ENCODE measurements around the gene CIB2.

The CIB2 gene

DNA sequence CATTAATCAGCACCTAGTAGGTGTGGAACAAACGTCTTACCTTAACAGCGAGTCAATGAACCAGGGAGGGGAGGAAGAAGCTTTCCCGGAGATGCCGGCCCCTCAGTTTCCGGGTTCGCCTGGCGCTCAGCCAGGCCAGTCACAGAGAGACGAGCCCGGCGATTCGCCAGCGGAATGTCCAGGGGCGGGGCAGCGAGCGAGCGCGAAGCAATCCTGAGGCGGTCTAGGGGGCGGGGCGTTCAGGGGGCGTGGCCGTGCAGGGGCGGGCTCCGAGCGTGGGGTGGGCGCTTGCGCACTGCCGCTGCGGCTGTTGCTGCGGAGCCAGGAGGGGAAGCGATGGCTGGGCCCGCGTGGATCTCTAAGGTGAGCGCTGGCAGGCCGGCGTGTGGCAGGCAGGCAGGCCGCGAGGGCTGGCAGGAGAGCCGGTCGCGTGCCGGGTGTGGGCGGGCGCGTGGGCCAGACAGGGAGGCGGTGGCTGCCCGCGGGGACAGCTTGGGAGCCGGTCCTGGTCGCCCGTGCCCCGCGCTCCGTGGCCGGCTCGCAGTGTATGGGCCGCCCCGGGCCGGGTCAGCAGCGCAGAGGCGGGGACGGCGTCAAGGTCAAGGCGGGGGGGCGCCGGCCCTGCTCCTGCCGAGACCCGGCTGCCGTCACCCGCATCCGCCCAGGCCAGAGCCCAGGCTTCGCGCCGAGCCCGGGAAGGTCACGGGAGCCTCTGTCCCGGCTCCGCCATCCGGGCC is 18.0 kb upstream of the CIB2 start, which contains the start of gene IDH3A:
TSS of gene IDH3A (plus strand) at position 295 of the 737 bp plus-strand sequence. CDS start at position 337, 42 bp downstream.
- H3K4me3 ChIP-seq (ENCODE audit: low read depth, low read length): peak within 1 kb of the TSS; percentile 78
- TF ChIP-seq, protein P1, sequence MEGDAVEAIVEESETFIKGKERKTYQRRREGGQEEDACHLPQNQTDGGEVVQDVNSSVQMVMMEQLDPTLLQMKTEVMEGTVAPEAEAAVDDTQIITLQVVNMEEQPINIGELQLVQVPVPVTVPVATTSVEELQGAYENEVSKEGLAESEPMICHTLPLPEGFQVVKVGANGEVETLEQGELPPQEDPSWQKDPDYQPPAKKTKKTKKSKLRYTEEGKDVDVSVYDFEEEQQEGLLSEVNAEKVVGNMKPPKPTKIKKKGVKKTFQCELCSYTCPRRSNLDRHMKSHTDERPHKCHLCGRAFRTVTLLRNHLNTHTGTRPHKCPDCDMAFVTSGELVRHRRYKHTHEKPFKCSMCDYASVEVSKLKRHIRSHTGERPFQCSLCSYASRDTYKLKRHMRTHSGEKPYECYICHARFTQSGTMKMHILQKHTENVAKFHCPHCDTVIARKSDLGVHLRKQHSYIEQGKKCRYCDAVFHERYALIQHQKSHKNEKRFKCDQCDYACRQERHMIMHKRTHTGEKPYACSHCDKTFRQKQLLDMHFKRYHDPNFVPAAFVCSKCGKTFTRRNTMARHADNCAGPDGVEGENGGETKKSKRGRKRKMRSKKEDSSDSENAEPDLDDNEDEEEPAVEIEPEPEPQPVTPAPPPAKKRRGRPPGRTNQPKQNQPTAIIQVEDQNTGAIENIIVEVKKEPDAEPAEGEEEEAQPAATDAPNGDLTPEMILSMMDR (IDR thresholded peaks at IDR 0.05; ENCODE audit: low read depth, low read length): no peak

DNA sequence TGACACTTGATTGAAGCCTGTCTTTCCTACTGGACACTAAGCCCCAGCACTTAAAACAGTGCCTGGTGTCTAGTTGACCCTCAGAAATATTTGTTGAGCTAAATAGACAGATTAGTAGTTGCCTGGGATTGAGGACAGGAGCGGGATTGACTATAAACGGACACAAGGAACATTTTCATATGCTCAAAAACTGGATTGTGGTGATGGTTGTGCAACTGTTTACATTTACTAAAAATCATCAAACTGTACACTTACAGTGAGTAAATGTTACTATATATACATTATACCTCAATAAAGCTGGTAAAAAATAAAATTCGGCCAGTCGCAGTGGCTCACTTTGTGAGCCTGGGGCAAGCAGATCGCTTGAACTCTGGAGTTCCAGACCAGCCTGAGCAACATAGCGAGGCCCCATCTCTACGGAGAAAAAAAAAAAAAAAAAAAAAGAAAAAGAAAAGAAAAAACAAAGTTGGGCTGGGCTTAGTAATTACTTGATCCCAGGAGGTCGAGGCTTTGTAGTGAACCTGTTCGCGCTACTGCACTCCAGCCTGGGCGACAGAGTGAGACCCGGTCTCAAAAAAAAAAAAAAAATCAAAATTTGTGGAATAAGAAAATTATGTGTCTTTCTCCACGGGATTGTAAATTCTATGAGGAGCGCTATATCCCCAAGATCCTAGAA is 17.3 kb upstream of the CIB2 start:
- H3K4me3 ChIP-seq (ENCODE audit: low read depth, low read length): peak overlapping the region; percentile 78
- TF ChIP-seq, protein P1 (IDR thresholded peaks at IDR 0.05; ENCODE audit: low read depth, low read length): no peak

DNA sequence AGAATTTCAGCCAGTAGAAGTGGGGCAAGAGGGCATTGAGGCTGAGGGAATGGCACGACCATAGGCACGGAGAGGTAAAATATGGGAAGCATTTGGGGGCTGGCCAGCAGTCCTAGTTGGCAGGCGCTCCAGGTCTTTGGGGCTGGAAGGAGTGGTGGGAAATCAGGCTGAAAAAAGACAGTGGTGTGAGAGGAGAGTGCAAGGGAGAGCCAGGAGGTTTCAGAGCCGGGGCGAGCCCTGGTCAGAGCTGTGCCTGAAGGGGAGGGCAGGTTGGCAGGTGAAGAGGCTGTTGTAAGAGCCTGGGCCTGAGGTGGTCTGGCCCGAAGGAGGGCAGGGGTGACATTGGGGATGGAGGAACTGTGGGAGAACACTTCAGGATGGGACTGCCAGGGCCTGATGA is 16.3 kb upstream of the CIB2 start:
- TF ChIP-seq, protein P1 (IDR thresholded peaks at IDR 0.05; ENCODE audit: low read depth, low read length): no peak

GRCh38 chr15:78146425-78147154 is 15.3 kb upstream of the CIB2 start:
- TF ChIP-seq, protein P1 (IDR thresholded peaks at IDR 0.05; ENCODE audit: low read depth, low read length): no peak
- no peak overlapping the region for H3K4me3 ChIP-seq (ENCODE audit: low read depth, low read length)

More for the DNA sequence above, 16.3 kb upstream of the CIB2 start:
- no peak overlapping the region for H3K4me3 ChIP-seq (ENCODE audit: low read depth, low read length)

DNA sequence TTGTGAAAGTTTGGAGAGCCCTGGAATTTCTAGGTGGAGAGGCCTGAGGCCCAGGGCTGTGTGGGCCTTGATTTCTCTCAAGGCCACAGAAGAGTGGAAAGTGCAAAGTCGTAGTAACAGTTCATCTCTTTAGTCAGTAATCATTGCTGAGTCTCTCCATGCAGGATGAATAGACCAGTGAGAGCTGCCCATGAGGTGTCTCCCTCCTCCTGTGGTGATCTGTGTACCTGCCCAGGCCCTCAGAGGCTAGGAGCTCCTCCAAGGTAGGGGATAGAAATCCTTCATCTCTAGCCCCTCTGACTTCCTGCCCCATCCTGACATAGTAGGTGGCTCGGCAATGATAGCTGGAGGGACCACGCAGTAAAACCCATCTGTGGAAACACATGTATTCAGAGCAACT is 11.1 kb upstream of the CIB2 start:
- no peak overlapping the region for H3K4me3 ChIP-seq (ENCODE audit: low read depth, low read length)
- TF ChIP-seq, protein P1 (IDR thresholded peaks at IDR 0.05; ENCODE audit: low read depth, low read length): no peak

DNA sequence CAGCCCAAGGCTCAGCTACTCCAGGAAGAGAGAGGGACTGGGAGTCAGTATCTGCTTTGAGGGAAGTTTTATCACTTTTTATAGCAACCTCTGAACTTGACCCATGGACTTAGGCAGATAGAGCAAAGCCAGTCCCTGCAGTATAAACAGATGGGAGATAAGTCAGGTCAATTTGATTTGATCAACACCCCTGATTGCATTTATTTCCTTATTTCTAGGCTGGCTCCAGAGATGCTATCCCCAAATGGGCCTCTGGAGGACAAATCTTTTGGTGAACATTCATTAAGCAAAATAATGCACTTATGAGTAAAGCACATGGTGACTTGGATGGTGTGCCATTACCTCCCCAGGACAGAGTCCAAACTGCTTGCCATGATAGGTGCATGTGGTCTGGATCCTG is 9.0 kb upstream of the CIB2 start:
- H3K4me3 ChIP-seq (ENCODE audit: low read depth, low read length): no peak overlapping the region
- TF ChIP-seq, protein P1 (IDR thresholded peaks at IDR 0.05; ENCODE audit: low read depth, low read length): no peak
